OCI-LY1 (cell line): ENCODE results near the gene EVA1C.

Experiments used
- H2AFZ ChIP-seq: fragments of 200-600 bp; sonication (generic), shearing (Covaris generic); 2 replicates; pipeline ENCODE4 v1.6.0; 2014; ENCODE audit warnings: antibody characterized with exemption, mild to moderate bottlenecking, low read length
- H3F3A ChIP-seq: fragments of 200-600 bp; sonication (generic), shearing (Covaris generic); 2 replicates; pipeline ENCODE4 v1.6.0; 2014; ENCODE audit warnings: mild to moderate bottlenecking, antibody characterized with exemption, low read length, moderate library complexity; ENCODE audit not compliant: insufficient read depth
- H3K27ac ChIP-seq: fragments of 200-600 bp; sonication (generic); 2 replicates; pipeline ENCODE4 v1.5.1; 2014; ENCODE audit warnings: low read length, mixed run types, mild to moderate bottlenecking, low read depth; ENCODE audit not compliant: poor library complexity, severe bottlenecking
- H3K27me3 ChIP-seq: fragments of 200-600 bp; sonication (generic); 2 replicates; pipeline ENCODE4 v1.6.0; 2014; ENCODE audit warnings: antibody characterized with exemption, mild to moderate bottlenecking, low read length, moderate library complexity; ENCODE audit not compliant: insufficient read depth
- H3K36me3 ChIP-seq: fragments of 200-600 bp; sonication (generic); 2 replicates; pipeline ENCODE4 v1.6.1; 2014; ENCODE audit warnings: mild to moderate bottlenecking, antibody characterized with exemption, low read length, moderate library complexity, mixed read lengths; ENCODE audit not compliant: insufficient read depth
- H3K4me1 ChIP-seq: fragments of 200-600 bp; sonication (generic); 2 replicates; pipeline ENCODE4 v1.5.1; 2014; ENCODE audit warnings: mild to moderate bottlenecking, low read length, moderate library complexity; ENCODE audit not compliant: insufficient read depth, severe bottlenecking
- H3K4me2 ChIP-seq: fragments of 200-600 bp; sonication (generic), shearing (Covaris generic); 2 replicates; pipeline ENCODE4 v1.6.1; 2014; ENCODE audit warnings: low read length
- H3K4me3 ChIP-seq: fragments of 200-600 bp; sonication (generic); 2 replicates; pipeline ENCODE4 v1.5.1; 2014; ENCODE audit warnings: low read length, low read depth, mild to moderate bottlenecking, mixed read lengths; ENCODE audit not compliant: poor library complexity, severe bottlenecking
- H3K79me2 ChIP-seq: fragments of 200-600 bp; shearing (Covaris generic); 2 replicates; pipeline ENCODE4 v1.6.1; 2016; ENCODE audit warnings: mixed run types, low read length, mixed read lengths; ENCODE audit not compliant: insufficient read depth
- H3K9ac ChIP-seq: fragments of 200-600 bp; sonication (generic), shearing (Covaris generic); 2 replicates; pipeline ENCODE4 v1.6.1; 2014; ENCODE audit warnings: mild to moderate bottlenecking, low read length, mixed read lengths
- H3K9me2 ChIP-seq: fragments of 200-600 bp; sonication (generic), shearing (Covaris generic); 2 replicates; pipeline ENCODE4 v1.6.1; 2014; ENCODE audit warnings: low read depth, mild to moderate bottlenecking, low read length, mixed read lengths
- H3K9me3 ChIP-seq: fragments of 200-600 bp; shearing (Covaris generic); 2 replicates; pipeline ENCODE4 v1.6.1; 2014; ENCODE audit warnings: low read length, mixed read lengths
- H4K20me1 ChIP-seq: fragments of 200-600 bp; sonication (generic), shearing (Covaris generic); 2 replicates; pipeline ENCODE4 v1.6.0; 2016; ENCODE audit warnings: mild to moderate bottlenecking, low read length; ENCODE audit not compliant: insufficient read depth
- CTCF ChIP-seq: fragments of 200-600 bp; sonication (generic), shearing (Covaris generic); IDR thresholded peaks from 2 replicates; pipeline ENCODE4 v1.5.1; 2017; ENCODE audit warnings: mild to moderate bottlenecking, antibody characterized with exemption, low read length, moderate library complexity, mixed read lengths
- EZH2 ChIP-seq: fragments of 200-600 bp; sonication (generic), shearing (Covaris generic); IDR thresholded peaks from 2 replicates; pipeline ENCODE4 v1.8.0; 2017; ENCODE audit warnings: borderline replicate concordance, mixed run types, mild to moderate bottlenecking, antibody characterized with exemption, low read length, moderate library complexity, mixed read lengths

The EVA1C gene

GRCh38 chr21:32519945-32520874 lies 107.7 kb downstream of the EVA1C start:
- Histone ChIP-seq H3K9me3 (no peaks in the 10 kb centered on the region), H3K4me2 (no peak overlapping the region), H3K9ac (no peak overlapping the region), H3K4me3 (no peak overlapping the region), H3K27ac (no peak overlapping the region), H3K36me3 (no peaks in the 10 kb centered on the region), H2AFZ (no peak overlapping the region), H3K27me3 (no peaks in the 10 kb centered on the region; the same call in 1 of the 2 replicates), H4K20me1 (no peaks in the 10 kb centered on the region), H3K4me1 (no peaks in the 10 kb centered on the region), H3K9me2 (no peaks in the 10 kb centered on the region), H3K79me2 (no peaks in the 10 kb centered on the region), H3F3A (no peaks in the 10 kb centered on the region)
- TF ChIP-seq EZH2 (no peak), CTCF (no peak)

DNA sequence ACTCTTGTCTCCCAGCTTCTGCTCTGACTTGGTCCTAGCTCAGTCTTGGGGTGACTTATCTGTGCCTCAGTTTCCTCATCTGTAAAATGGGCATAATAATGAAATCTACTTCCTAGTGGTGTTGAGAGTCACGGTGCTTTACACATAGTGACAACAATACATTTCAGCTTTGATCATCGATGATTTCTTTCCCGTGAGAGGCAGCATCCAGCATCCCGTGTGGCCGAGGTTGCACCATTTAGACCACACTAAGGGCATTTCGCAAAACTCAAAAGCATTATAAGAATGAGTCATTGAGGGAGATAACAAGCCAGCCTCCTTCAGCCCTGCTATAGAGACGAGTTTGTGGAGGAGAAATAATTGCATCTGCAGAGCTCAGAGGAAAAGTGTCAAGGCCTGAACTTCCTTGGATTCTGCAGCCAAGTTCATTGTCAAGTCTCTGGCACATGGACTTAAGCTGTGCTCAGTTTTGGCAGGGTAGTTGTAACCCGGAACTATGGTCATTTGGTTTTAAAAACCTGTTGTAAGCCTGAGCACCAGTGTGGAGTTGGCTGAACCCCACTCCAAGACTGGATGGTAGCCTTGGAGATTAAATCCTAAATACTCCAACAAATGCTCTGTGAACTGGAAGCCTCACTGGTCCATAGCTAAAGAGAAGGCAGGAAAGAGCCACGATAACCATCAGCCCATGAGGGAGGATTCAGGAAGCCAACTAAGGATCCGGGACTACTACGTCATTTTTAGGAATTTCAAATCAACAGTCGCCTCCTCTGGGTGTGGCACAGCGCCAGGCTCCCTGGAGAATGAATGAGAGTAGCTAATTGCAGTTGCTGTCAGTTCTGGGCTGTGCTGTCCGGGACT lies 108.6 kb downstream of the EVA1C start:
- no peaks in the 10 kb centered on the region for H3K9me3 ChIP-seq
- H3K27me3 ChIP-seq, result no peaks in the 10 kb centered on the region; the same call in 1 of the 2 replicates
- no peak overlapping the region for H3K4me2 ChIP-seq
- H2AFZ ChIP-seq, result no peak overlapping the region
- H3K9ac ChIP-seq, result no peak overlapping the region
- TF ChIP-seq CTCF, result no peak
- TF ChIP-seq EZH2, result no peak
- no peak overlapping the region for H3K27ac ChIP-seq
- no peaks in the 10 kb centered on the region for H3K79me2 ChIP-seq
- H3K4me3 ChIP-seq, result no peak overlapping the region
- no peaks in the 10 kb centered on the region for H3K36me3 ChIP-seq
- no peaks in the 10 kb centered on the region for H3F3A ChIP-seq
- no peaks in the 10 kb centered on the region for H3K4me1 ChIP-seq
- H4K20me1 ChIP-seq, result no peaks in the 10 kb centered on the region
- no peaks in the 10 kb centered on the region for H3K9me2 ChIP-seq

DNA sequence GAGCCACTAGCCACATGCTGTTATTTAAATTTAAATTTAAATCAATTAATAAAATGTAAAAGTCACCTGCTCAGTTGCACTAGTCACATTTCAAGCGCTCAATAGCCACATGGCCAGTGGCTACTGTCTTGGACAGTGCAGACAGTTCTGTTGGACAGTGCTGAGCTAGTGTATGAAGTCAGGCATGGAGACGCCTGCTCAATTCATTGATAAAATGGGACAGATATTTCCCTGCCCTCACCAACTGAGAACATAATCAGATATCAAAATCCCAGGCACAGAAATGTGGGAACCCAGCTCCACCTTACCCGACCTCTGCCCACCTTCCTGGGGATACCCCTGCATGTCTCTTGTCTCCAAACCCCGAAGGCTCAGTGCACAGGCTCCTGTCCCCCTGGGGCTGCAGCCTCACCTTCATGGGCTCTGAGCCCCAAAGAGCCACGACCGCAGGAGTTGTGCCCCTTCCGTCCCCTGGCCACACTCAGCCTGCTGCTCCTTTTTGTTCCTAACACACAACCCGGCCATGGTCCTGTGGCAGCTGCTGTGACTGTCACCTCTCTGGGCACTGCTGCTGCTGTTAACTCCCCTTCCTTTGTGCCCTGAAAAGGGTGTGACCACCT lies 109.3 kb downstream of the EVA1C start:
- Histone ChIP-seq H3F3A (no peaks in the 10 kb centered on the region), H2AFZ (no peak overlapping the region), H3K4me2 (no peak overlapping the region), H3K9me2 (no peaks in the 10 kb centered on the region), H3K36me3 (no peaks in the 10 kb centered on the region), H3K4me3 (no peak overlapping the region), H3K9ac (no peak overlapping the region), H3K27me3 (no peaks in the 10 kb centered on the region; the same call in 1 of the 2 replicates), H3K4me1 (no peaks in the 10 kb centered on the region), H3K27ac (no peak overlapping the region), H3K79me2 (no peaks in the 10 kb centered on the region), H4K20me1 (no peaks in the 10 kb centered on the region), H3K9me3 (no peaks in the 10 kb centered on the region)
- no peak for TF ChIP-seq EZH2
- no peak for TF ChIP-seq CTCF
